ENCODE measurements around the gene DNMT3B.
"Not testable (repeated sequence)": the region's sequence is repeated elsewhere in the genome, so short reads cannot be mapped to it uniquely, and the experiment has no call there.

Gene DNMT3B

GRCh38 chr20:32761831-32762753 lies at the start of gene DNMT3B:
TSS of gene DNMT3B (plus strand) at chr20:32762385. CDS start at chr20:32780324, 17,939 bp downstream.
- peak; percentile 78 to 87 for DNase-seq

- DNase-seq: no peak
Measured at GRCh38 chr20:32718749-32719348, 43.3 kb upstream of the DNMT3B start.

- no peak for DNase-seq
Measured at GRCh38 chr20:32727683-32728082, 34.5 kb upstream of the DNMT3B start.

- DNase-seq: not testable (repeated sequence)
Measured at GRCh38 chr20:32728435-32728834, 33.8 kb upstream of the DNMT3B start.

- not testable (repeated sequence) for DNase-seq
Measured at GRCh38 chr20:32729334-32729733, 32.9 kb upstream of the DNMT3B start.

GRCh38 chr20:32731882-32732266 lies 30.3 kb upstream of the DNMT3B start:
- no peak for DNase-seq

GRCh38 chr20:32737371-32738223 lies 24.6 kb upstream of the DNMT3B start:
- DNase-seq: peak; percentile 17 to 24

GRCh38 chr20:32741151-32741550 lies 21.0 kb upstream of the DNMT3B start:
- no peak for DNase-seq

GRCh38 chr20:32742322-32743236 lies 19.6 kb upstream of the DNMT3B start:
- peak; percentile 20 to 30 for DNase-seq

- DNase-seq: peak; percentile 71 to 76
Measured at GRCh38 chr20:32743237-32744112, 18.7 kb upstream of the DNMT3B start, which contains the start of gene COMMD7. TSS of gene COMMD7 (minus strand) at chr20:32743467. CDS start at chr20:32743391, 76 bp downstream.

GRCh38 chr20:32749914-32750637 lies 12.1 kb upstream of the DNMT3B start:
- no peak for DNase-seq

GRCh38 chr20:32751293-32751692 lies 10.9 kb upstream of the DNMT3B start:
- no peak for DNase-seq

GRCh38 chr20:32751702-32752457 lies 10.3 kb upstream of the DNMT3B start:
- DNase-seq: no peak

- no peak for DNase-seq
Measured at GRCh38 chr20:32752458-32753250, 9.5 kb upstream of the DNMT3B start.

- DNase-seq: no peak
Measured at GRCh38 chr20:32753731-32754130, 8.5 kb upstream of the DNMT3B start.

- DNase-seq: no peak
Measured at GRCh38 chr20:32756156-32756555, 6.0 kb upstream of the DNMT3B start.

- DNase-seq: no peak
Measured at GRCh38 chr20:32761417-32761830, 761 bp upstream of the DNMT3B start.

- peak; percentile 29 to 32 for DNase-seq
Measured at GRCh38 chr20:32762754-32763201, 593 bp downstream of the DNMT3B start.
